Tibial nerve (tissue), 4 donors: Measurements from ENCODE around the gene CCER1. TPM values are rescaled to one million over a fixed set of nuclear protein-coding genes. Genes with fewer than 3 reads are reported as not detected.

Experiments
- DNase-seq, 2 donors: peaks; one replicate each; pipeline ENCODE4 v3.0.0-alpha.2; 2019; ENCODE audit warnings: low spot score in 2 of 2
- H3K27ac ChIP-seq, 4 donors: fragments of 200-600 bp; sonication (generic) in 3 of 4; one replicate each; pipeline ENCODE4 v1.5.1; 2017 to 2019; ENCODE audit warnings: mild to moderate bottlenecking in 1 of 4
- H3K27me3 ChIP-seq, 2 donors: fragments of 200-600 bp; sonication (generic) in 1 of 2; one replicate each; pipeline versions ENCODE4 v1.5.1 to v1.6.0; 2017 to 2019
- H3K36me3 ChIP-seq, 3 donors: fragments of 200-600 bp; sonication (generic); one replicate each; pipeline ENCODE4 v1.5.1; 2018 to 2019
- H3K4me1 ChIP-seq, 4 donors: fragments of 200-600 bp; sonication (generic) in 3 of 4; one replicate each; pipeline ENCODE4 v1.5.1; 2017 to 2019
- H3K4me3 ChIP-seq, 4 donors: fragments of 200-600 bp; sonication (generic) in 3 of 4; one replicate each; pipeline ENCODE4 v1.5.1; 2017 to 2019; ENCODE audit warnings: mild to moderate bottlenecking in 1 of 4, moderate library complexity in 1 of 4
- H3K9me3 ChIP-seq, 4 donors: fragments of 200-600 bp; sonication (generic) in 3 of 4; one replicate each; pipeline ENCODE4 v1.5.1; 2017 to 2019
- EP300 ChIP-seq, 2 donors: sonication (generic); formaldehyde crosslinking; IDR thresholded peaks; one replicate each; pipeline ENCODE4 v1.6.1; 2017; ENCODE audit warnings: antibody characterized with exemption in 2 of 2, mild to moderate bottlenecking in 1 of 2
- POLR2A ChIP-seq, 2 donors: fragments of 450-650 bp; IDR thresholded peaks; one replicate each; pipeline ENCODE4 v1.6.1; 2017; ENCODE audit warnings: antibody characterized with exemption in 2 of 2, mild to moderate bottlenecking in 2 of 2, moderate library complexity in 2 of 2
- WGBS, 2 donors: methylation state at CpG; one replicate each; pipeline ENCODE4 v1.1.5; 2018; 5-methylcytosine and 5-hydroxymethylcytosine counted together
- total RNA-seq, 4 donors: library from RNA; depleted of rRNA; stranded (reverse); fragments of >200 nt; gene quantifications; one replicate each; pipeline ENCODE4 v1.1.0, GENCODE V29; 2016
- TF ChIP-seq, protein P1 (sequence below), 5 experiments: fragments of 200-600 bp in 3 of 5; fragments of 450-650 bp in 2 of 5; sonication (generic) in 3 of 5; IDR thresholded peaks; one replicate each; pipeline ENCODE4 v1.5.1; 2016 to 2019; ENCODE audit warnings: antibody characterized with exemption in 5 of 5, mild to moderate bottlenecking in 3 of 5, moderate library complexity in 2 of 5

CCER1 gene, protein sequence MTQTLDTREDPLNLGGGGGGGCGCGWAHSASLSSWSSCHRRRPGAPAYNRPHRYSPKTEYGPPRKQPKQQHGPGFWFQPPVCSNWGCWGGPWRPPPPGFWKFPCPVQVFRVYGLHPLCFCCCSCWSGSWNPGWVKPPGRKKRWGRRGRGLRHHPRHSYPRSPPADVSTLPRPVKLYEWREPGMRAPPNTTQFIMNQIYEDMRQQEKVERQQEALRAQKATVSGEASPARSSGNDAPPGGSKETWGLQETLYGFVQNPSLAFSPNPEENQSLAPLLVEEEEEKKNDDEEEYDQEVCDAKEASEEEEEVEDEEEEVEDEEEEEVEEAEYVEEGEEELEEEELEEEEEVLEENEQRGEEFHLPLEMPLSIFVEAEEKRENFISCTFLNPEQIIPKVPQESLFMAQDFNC
- not detected for total RNA-seq

DNA sequence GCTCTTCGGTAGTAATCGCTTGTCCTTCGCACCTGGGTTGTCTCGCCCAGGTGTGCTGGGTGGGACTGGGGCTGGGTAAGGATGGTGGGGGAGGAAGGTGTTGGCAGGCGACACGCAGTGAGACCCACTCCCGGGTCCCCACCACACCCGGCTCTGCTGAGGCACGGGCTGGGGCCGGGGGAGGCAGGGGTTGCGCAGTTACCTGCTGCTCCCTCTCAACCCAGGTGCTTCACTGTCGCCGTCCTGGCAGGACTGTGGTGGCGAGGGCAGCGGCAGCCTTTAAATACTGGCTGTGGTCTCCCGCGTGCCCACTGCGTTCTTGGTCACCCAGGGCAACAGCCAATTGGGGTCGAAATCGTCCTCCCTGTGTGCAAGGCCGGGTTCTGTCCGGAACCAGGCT, at the start of gene CCER1:
CCER1 (minus strand) TSS at position 256 of the 400 bp plus-strand sequence. CDS start 434 bp downstream, outside the sequence.
- H3K36me3 ChIP-seq, result no peaks in the 10 kb centered on the region
- WGBS, 2 donors, result 96 to 98% methylated on average over 22 of the region's 22 CpGs
- no peak within 1 kb of the TSS for H3K4me3 ChIP-seq
- no peaks in the 10 kb centered on the region for H3K27me3 ChIP-seq
- no peaks in the 10 kb centered on the region for H3K9me3 ChIP-seq
- DNase-seq, result no peak
- H3K4me1 ChIP-seq, result peaks cover 0 to 6% (median 0%) of the 10 kb centered on the region in 4 donors
- no peak within 1 kb of the TSS for H3K27ac ChIP-seq
- no peak for TF ChIP-seq EP300 (IDR thresholded peaks at IDR 0.05)
- TF ChIP-seq, protein P1, sequence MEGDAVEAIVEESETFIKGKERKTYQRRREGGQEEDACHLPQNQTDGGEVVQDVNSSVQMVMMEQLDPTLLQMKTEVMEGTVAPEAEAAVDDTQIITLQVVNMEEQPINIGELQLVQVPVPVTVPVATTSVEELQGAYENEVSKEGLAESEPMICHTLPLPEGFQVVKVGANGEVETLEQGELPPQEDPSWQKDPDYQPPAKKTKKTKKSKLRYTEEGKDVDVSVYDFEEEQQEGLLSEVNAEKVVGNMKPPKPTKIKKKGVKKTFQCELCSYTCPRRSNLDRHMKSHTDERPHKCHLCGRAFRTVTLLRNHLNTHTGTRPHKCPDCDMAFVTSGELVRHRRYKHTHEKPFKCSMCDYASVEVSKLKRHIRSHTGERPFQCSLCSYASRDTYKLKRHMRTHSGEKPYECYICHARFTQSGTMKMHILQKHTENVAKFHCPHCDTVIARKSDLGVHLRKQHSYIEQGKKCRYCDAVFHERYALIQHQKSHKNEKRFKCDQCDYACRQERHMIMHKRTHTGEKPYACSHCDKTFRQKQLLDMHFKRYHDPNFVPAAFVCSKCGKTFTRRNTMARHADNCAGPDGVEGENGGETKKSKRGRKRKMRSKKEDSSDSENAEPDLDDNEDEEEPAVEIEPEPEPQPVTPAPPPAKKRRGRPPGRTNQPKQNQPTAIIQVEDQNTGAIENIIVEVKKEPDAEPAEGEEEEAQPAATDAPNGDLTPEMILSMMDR (IDR thresholded peaks at IDR 0.05), result no peak
- TF ChIP-seq POLR2A (IDR thresholded peaks at IDR 0.05), result no peak

DNA sequence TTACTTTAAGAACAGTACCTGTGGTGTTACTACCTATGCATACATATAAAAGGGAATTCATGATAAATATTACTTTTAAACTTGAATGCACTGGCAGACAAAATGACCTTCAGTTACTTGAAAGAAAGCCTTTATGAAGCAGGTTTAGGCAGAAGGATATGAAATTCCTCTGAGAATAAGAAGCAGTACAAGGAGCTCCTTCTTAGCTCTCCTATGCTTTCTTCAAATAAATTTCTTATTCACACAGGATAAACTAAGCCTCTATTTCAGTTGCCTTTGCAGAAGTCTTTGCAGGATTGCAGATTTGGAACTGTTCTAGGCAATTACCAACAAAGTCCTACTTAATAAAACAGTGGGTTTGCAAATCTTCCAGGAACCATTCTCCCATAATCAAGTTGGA, 48.8 kb upstream of the CCER1 start:
- no peak overlapping the region for H3K4me3 ChIP-seq
- H3K9me3 ChIP-seq, result no peaks in the 10 kb centered on the region
- no peak for DNase-seq
- H3K36me3 ChIP-seq, result no peaks in the 10 kb centered on the region
- H3K27me3 ChIP-seq, result no peaks in the 10 kb centered on the region
- H3K4me1 ChIP-seq, result no peaks in the 10 kb centered on the region
- H3K27ac ChIP-seq, result no peak overlapping the region
- no peak for TF ChIP-seq EP300 (IDR thresholded peaks at IDR 0.05)
- TF ChIP-seq, protein P1 (IDR thresholded peaks at IDR 0.05), result no peak
- TF ChIP-seq POLR2A (IDR thresholded peaks at IDR 0.05), result no peak

DNA sequence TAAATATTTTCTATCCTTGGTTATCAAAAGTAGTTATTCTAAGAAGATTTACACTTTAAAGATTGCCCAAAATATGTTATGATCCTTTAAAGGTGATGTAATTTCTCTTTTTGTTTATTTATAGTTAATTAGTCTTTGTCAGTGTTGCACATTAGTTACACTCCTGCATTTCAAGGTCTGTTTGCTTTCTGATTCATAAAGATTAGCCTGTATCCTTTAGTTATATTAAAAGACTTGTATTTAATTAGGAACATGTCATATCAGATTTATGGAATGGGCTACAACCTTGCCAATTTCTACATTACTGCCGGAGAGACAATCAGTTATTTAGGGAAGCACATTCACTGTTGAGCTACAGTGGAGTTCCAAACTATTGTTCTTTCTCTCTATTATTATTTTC, 46.3 kb upstream of the CCER1 start:
- DNase-seq, result no peak
- Histone ChIP-seq H3K4me3 (no peak overlapping the region), H3K4me1 (no peaks in the 10 kb centered on the region), H3K36me3 (no peaks in the 10 kb centered on the region), H3K27ac (no peak overlapping the region), H3K9me3 (no peaks in the 10 kb centered on the region), H3K27me3 (no peaks in the 10 kb centered on the region)
- WGBS, 2 donors, result 65 to 72% methylated on average over 1 of the region's 1 CpG
- TF ChIP-seq, protein P1 (IDR thresholded peaks at IDR 0.05), result no peak
- TF ChIP-seq EP300 (IDR thresholded peaks at IDR 0.05) (no peak), POLR2A (IDR thresholded peaks at IDR 0.05) (no peak)

DNA sequence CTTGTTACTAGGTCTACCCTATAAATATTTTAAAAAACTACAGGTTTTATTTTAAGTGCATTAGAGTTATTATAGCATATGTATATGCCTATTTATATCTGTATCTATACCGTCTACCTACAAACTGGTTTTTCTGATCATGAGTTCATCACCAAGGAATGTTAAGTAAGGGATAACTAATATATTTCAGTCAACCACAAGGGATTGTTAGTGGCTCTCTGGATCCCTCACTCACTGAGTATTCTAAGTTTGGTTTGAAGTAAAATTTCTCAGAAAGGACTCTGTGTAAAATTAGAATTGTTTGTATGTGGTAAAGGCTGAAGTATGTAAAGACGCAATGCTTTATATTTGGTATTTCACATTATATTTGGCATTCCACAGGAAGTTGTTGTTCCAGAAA, 45.0 kb upstream of the CCER1 start:
- DNase-seq, result no peak
- TF ChIP-seq, protein P1 (IDR thresholded peaks at IDR 0.05), result no peak
- TF ChIP-seq EP300 (IDR thresholded peaks at IDR 0.05), result no peak
- TF ChIP-seq POLR2A (IDR thresholded peaks at IDR 0.05), result no peak
- H3K36me3 ChIP-seq, result no peaks in the 10 kb centered on the region
- H3K9me3 ChIP-seq, result no peaks in the 10 kb centered on the region
- no peak overlapping the region for H3K27ac ChIP-seq
- peaks cover 0 to 3% (median 0%) of the 10 kb centered on the region in 4 donors for H3K4me1 ChIP-seq
- whole genome bisulfite sequencing, 2 donors, result 85 to 92% methylated on average over 2 of the region's 2 CpGs
- H3K4me3 ChIP-seq, result no peak overlapping the region
- H3K27me3 ChIP-seq, result no peaks in the 10 kb centered on the region

DNA sequence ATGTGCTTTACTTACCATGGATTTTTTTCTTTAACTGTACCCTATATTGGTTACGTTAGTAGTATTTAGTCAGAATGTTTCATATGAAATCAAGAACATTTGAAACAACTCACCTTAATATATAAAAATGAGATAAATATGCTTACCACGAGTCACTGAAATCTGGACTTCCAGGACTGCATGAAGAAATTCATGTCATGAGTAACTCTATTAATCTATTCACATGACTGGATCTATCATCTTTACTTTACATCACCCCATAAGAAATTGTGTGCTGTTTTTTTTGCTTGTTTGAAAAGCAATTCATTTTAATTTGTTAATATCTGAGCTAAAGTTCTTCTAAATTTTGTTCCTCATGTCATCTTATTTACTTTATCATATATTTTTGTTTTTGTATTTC, 44.6 kb upstream of the CCER1 start:
- 93 to 95% methylated on average over 2 of the region's 2 CpGs for WGBS, 2 donors
- Histone ChIP-seq H3K4me1 (peaks cover 0 to 3% (median 0%) of the 10 kb centered on the region in 4 donors), H3K27me3 (no peaks in the 10 kb centered on the region), H3K9me3 (no peaks in the 10 kb centered on the region), H3K36me3 (no peaks in the 10 kb centered on the region), H3K4me3 (no peak overlapping the region), H3K27ac (no peak overlapping the region)
- DNase-seq, result no peak
- TF ChIP-seq EP300 (IDR thresholded peaks at IDR 0.05) (no peak), POLR2A (IDR thresholded peaks at IDR 0.05) (no peak)
- TF ChIP-seq, protein P1 (IDR thresholded peaks at IDR 0.05), result no peak
